ENCODE measurements around the gene TRAK1.

DNA sequence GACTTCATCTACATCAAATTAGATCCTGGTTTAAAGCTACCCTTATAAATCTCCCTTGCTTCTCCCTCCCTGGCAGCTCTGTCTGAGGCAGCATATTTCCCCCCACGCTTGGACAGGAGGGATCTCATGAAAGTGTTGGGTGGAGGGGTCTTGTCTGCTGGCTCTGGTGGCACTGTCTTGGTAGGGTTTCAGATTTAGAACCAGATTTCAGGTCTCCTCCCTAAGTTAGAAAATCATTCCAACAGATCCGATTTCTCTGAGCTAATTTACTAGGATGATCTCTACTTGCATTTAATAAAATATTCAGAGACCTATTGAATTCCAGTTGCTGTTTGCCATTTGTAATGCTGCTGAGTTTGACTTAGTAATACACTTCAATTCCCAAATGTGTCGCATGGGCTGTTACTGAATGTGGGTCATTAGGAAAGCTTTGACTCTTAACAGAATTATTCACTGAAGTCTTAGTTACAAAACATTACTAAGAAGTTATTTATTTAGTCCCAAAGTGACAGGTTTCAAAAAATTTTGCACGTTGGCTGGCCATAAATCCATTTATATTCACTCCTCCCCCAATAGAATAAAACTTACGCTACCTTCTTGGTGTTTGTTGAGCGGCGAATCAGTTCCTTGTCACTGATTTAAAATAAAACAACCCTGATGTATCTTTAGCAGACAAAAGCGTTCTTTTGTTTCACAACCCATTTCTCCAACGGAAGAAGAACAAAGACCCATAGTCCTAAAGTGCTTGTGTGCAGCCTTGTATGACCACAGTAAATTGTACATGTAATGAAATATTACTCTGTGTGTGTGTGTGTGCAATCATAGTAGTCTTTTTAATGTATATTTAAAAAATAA is 84.5 kb downstream of the TRAK1 start:
- TF ChIP-seq EZH2 (IDR thresholded peaks at IDR 0.05) (no peak), POLR2AphosphoS5 (IDR thresholded peaks at IDR 0.05; ENCODE audit: borderline replicate concordance, low read depth, low read length) (no peak), FOXP2 (optimal IDR thresholded peaks at IDR 0.05; ENCODE audit: control extremely low read depth, extremely low read length, insufficient read depth) (no peak)
